ENCODE results near the gene HOXB7.

The HOXB7 gene

GRCh38 chr17:48612456-48612853 lies 1.6 kb upstream of the HOXB7 start:
- DNase-seq (ENCODE audit: low read depth): no peak
- no peak for TF ChIP-seq CTCF (IDR thresholded peaks at IDR 0.05; ENCODE audit: control insufficient read depth, extremely low read depth, insufficient read depth)
- no peak overlapping the region for H3K4me3 ChIP-seq (ENCODE audit: low read depth, low read length)

- H3K4me3 ChIP-seq (ENCODE audit: low read depth, low read length): no peak overlapping the region
- DNase-seq (ENCODE audit: low read depth): no peak
- no peak for TF ChIP-seq CTCF (IDR thresholded peaks at IDR 0.05; ENCODE audit: control insufficient read depth, extremely low read depth, insufficient read depth)
Observed at GRCh38 chr17:48611681-48612455, 1.1 kb upstream of the HOXB7 start.

DNA sequence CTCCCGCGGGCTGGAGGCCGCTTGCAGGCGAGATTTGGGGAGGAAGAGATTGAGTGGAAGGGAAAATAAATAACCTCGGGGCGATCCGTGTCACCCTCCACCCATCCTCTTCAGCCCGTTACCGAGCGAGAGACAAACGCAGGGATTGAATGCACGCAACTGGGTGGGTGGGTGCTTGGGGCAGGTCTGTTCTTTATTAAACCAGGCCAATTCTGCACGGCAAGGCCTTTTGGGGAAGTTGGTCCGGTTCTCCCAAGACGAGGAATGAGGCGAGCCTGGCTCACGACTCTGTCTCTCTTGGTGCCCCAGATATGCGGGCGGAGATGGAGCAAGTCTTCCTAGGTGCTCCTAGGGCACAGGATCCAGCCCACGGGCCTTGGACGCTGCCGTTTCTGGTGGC lies 396 bp upstream of the HOXB7 start:
- no peak for TF ChIP-seq CTCF (IDR thresholded peaks at IDR 0.05; ENCODE audit: control insufficient read depth, extremely low read depth, insufficient read depth)
- no peak overlapping the region for H3K4me3 ChIP-seq (ENCODE audit: low read depth, low read length)

GRCh38 chr17:48609759-48610281 lies 997 bp downstream of the HOXB7 start:
- no peak for TF ChIP-seq CTCF (IDR thresholded peaks at IDR 0.05; ENCODE audit: control insufficient read depth, extremely low read depth, insufficient read depth)
- no peak for DNase-seq (ENCODE audit: low read depth)
- H3K4me3 ChIP-seq (ENCODE audit: low read depth, low read length): no peak overlapping the region

More for the DNA sequence above, 396 bp upstream of the HOXB7 start:
- DNase-seq (ENCODE audit: low read depth): no peak

GRCh38 chr17:48609033-48609432 lies 1.8 kb downstream of the HOXB7 start:
- no peak for TF ChIP-seq CTCF (IDR thresholded peaks at IDR 0.05; ENCODE audit: control insufficient read depth, extremely low read depth, insufficient read depth)
- no peak for DNase-seq (ENCODE audit: low read depth)
- no peak overlapping the region for H3K4me3 ChIP-seq (ENCODE audit: low read depth, low read length)

DNA sequence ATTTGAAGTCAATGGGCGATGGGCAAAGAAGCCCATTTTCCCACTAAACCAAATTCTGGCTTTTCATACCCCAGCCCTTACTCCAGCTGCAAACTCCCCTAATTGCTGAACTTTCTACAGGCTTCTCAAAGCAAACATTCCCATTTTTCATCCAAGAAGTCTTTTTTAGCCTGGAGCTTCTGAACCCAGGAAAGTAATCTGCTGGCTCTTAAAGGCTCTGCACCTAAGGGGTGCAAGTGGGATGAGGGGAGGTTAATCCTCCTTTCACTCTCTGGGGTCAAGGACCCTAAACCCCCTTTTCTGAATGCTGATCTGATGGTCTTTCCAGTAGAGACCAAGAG lies 2.4 kb downstream of the HOXB7 start:
- no peak for DNase-seq (ENCODE audit: low read depth)
- no peak overlapping the region for H3K4me3 ChIP-seq (ENCODE audit: low read depth, low read length)
- TF ChIP-seq CTCF (IDR thresholded peaks at IDR 0.05; ENCODE audit: control insufficient read depth, extremely low read depth, insufficient read depth): no peak
